Measurements from ENCODE around the gene GLT6D1. TPM values are rescaled to one million over a fixed set of nuclear protein-coding genes. Genes with fewer than 3 reads are reported as not detected.

The GLT6D1 gene
- total RNA-seq, 1 donor from 2014 or later: not detected

DNA sequence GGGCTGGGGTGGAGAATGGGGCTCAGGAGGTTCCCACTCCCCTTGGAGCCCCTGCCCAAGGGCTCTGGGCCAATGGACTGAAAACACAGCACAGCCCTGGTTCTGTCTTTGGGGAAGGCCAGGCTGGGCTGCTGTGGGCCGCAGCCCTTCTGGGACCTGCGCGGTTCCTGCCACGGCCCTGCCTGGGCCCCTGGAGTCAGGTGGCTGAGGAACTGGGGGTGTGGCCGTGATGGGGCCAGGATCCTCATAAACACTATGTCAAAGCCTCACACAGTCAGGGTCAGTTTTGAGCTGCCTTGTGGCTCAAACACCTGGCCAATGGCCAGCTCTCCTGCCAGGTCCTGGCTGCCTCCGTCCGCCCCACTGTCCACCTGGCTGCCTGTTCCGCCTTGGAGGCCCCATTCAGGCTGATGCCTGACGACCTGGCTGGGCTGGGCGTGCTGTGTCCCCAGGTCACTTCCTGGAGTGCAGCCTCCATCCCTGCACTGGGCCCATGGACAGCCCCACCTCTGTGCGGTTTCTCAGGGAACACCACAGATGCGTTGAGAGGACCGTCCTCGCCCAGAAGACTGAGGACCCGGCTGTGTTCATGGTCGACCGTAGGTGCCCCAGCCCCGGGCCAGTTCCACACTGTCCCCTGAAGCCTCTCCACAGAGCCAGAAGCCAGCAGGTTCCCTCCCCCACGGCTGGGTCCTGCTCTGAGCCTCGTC, 50.3 kb downstream of the GLT6D1 start:
- DNase-seq (ENCODE audit: extremely low read depth, low read depth, low spot score): no peak

DNA sequence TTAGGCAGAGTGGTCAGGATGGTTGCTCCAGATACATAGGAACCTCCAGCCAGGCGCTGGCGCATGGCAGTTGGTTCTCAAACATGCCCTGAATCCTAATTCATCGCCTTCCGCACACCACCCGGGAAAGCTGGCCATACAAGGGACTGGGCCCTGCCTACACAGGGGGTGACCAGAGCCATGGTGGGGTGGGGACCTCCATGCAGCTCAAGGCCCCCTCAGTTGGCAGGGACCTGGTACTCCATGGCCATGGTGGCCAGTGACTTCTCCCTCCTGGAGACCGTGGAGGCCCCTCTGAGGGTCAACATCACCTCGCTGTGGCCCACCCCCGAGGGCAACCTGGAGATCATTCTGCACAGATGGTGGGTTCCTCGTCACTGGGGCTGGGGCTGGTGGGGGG, 51.0 kb downstream of the GLT6D1 start:
- no peak for DNase-seq (ENCODE audit: extremely low read depth, low read depth, low spot score)

DNA sequence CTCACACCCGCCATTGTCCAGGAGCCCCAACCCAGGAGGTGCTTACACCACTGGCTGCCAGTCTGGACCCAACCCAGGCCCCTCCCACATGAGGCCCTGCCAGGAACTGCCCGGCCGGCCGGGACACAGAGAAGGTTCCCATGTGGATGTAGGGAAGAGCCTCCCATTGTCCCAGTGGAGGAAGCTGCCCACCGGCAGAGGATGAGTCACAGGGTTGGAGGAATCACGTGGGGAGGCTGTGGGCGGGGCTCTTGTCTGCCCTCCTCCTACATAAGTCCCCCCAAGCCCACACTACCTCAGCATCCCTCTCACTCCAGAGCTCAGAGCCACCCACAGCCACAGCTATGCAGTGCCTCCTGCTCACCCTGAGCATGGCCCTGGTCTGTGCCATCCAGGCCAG, 51.7 kb downstream of the GLT6D1 start:
- no peak for DNase-seq (ENCODE audit: extremely low read depth, low read depth, low spot score)

DNA sequence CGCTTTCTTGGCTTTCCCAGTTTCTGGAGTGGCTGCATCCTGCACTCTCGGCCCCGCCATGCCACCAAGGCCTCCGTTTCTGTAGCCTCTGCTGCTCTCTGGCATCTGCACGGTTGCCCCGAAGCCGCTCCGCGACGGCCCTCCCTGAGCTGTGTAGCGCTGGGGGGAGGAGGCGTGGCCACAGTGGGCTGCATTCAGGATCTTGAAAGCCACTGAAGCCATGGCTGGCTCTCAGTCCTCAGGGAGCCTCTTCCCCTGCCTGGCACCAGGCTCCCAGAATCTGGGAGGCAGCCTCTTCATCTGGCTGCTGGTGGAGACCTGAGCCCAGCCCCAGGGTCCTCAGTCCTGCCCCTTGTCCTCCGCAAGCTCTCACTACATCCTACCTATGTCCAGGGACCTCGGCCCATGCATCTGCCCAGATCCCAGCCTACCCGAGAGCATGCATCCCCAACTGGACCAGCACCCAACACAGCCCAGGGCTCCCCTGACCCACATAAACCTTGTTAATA, 52.7 kb downstream of the GLT6D1 start:
- DNase-seq (ENCODE audit: extremely low read depth, low read depth, low spot score): no peak

DNA sequence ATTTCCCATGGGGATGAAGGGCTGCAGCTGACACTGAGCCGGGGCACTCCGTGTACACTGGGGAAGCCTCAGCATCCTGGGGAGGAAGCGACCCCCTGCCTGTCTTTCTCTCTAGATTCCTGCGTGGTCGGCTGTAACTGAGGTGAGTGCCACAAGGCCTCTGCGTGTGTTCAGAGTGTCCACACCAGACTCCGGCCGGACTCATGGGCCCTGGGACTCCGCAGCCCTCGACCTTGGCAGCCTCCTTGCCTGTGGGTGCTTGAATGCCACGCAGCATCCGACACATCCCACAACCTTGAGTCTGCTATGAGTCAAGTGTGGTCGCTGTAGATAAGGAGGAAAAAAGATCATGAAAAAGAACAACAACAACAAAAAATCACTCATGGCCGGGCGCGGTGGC, 54.4 kb downstream of the GLT6D1 start:
- DNase-seq (ENCODE audit: extremely low read depth, low read depth, low spot score): no peak

DNA sequence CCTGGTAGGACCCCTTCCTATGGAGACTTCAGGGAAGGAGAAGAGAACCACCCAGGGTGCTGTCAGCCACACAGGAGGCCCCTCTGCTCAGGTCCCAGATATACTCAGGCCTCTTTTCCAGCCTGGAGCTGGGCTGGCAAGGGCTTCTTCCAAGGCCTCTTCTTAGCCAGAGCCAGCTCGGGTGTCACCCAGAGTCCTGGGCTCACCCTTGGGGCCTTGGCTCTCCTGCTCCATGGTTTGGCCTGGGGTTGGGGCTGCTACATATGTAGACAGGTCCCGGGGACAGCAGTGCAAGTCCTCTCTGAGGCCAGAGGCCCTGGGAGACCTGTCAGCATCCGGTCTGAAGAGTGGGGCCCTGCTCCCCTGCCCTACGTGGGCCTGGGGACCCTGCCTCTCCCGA, 55.0 kb downstream of the GLT6D1 start:
- no peak for DNase-seq (ENCODE audit: extremely low read depth, low read depth, low spot score)

DNA sequence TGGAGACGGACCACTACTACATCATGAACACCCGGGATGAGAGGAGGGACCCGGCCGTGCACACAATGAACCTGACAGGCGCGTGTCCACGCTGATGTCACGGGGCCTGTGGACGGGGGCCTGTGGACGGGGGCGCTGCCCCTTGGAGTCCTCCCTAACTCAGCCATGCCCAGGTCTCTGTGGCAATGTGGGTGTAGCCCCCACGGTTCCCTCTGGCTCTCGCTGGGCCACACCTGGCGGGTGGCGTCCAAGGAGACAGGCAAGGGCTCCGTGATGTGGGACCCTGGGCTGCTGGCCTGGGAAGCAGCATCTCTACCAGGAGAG, 55.7 kb downstream of the GLT6D1 start:
- DNase-seq (ENCODE audit: extremely low read depth, low read depth, low spot score): no peak

DNA sequence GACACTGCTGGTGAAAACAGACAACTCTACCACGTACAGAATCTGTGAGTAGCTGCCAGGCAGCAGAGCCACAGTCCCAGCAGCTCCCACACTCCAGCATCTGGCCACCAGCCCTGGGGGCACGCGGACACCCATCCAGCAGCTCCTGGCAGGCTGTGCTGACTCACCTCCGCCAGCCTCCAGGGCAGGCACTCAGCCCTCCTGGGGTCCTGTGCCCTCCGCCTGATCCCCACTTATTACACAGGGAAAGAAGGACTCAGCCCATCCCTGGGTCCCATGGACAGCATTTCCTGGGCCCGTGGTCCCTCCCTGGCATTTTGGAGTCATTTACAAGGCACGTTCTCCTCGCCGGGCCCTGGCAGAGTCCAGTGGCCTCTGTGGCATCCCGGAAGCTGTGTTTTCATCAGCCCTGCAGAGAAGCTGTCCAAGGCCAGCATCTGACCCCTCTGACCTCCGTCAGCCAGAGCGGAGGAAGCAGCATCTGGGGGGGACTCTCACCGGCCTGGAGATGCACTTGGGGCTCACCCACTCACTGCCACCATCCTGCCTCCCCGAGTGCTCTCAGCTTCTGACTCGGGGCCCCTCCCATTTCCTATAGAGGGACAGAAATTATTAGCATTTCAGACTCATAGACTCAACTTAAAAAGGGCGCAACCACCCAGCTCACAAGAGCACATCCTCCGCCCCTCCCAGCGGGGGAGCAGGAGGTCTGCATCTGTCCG, 56.2 kb downstream of the GLT6D1 start:
- no peak for DNase-seq (ENCODE audit: extremely low read depth, low read depth, low spot score)

DNA sequence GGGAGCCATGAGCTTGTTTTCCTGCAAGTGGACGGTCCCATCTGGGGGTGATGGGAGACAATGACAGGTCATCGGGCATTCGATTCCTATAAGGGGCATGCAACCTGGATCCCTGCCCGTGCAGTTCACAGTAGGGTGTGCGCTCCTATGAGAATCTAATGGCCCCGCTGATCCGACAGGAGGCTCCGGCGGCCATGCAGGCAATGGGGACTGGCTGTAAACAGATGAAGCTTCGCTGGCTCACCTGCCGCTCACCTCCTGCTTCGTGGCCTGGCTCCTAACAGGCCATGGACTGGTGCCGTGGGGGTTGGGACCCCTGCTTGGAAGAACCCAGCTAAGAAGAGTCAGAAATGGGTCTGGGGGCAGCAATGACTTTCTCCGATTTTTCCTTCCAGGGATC, 56.8 kb downstream of the GLT6D1 start:
- DNase-seq (ENCODE audit: extremely low read depth, low read depth, low spot score): no peak

DNA sequence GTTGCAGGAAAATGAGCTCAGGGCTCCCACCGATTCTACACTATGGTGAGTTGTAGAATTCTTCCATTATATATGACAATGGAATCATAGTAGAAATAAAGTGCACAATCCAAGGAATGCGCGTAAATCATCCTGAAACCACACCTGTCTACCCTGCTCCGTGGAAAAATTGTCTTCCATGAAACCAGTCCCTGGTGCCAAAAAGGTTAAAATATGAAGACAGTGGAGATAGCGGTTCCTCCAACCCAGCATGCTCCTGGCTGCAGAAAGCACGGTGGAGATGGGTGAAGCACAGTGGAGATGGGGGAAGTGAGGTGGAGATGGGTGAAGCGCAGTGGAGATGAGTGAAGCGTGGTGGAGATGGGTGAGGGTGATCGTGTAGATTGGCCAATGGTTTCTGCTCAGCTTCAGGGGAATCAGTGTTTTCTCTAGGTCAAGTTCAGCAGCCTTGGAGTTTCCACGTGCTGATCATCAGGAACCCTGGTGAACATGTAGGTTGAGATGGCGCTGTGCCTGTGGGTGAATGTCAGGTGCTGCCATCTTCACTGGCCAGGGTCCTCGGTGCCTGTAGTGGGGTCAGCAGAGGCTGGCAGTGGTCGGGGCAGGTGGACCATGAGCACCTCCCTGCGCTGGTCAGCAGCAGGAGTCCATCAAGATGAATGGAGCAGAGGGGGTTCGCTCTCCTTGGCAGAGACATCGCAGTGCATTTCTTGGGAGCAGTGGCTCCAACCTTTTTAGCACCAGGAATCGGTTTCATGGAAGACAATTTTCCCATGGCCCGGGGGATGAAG, 57.5 kb downstream of the GLT6D1 start:
- DNase-seq (ENCODE audit: extremely low read depth, low read depth, low spot score): no peak

DNA sequence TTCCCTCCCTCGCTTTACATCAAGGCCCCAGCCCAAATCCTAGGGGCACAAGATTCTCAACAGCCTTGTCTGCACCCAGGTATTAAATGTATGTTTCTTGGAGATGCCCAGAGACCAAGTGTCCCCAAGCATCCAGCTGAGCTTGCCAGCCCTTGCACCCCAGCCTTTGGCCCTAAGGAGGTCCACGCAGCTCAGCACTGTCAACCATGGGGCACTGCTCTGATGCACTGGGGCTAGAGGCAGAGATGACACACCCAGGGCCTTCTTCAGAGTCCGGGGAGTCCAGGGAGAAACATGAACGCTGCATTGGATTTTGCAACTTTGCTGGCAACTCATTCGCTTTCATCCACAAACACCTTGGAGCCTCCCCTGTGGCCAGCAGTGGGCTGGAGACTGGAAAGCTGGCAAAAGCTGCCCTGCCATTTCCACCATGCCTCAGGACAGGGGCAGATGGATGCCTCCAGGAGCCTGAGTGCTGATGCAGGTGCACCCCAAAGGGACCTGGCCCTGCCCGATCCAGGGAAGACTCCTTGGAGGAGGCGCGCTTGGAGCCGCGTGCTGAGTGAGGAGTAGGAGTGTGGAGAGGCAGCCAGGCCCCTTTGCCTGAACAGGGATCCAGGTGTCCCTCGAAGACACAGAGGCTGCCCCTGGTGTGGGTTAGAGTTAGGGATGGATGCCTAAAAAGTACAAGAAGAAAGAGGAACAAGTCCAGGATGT, 58.5 kb downstream of the GLT6D1 start:
- no peak for DNase-seq (ENCODE audit: extremely low read depth, low read depth, low spot score)

DNA sequence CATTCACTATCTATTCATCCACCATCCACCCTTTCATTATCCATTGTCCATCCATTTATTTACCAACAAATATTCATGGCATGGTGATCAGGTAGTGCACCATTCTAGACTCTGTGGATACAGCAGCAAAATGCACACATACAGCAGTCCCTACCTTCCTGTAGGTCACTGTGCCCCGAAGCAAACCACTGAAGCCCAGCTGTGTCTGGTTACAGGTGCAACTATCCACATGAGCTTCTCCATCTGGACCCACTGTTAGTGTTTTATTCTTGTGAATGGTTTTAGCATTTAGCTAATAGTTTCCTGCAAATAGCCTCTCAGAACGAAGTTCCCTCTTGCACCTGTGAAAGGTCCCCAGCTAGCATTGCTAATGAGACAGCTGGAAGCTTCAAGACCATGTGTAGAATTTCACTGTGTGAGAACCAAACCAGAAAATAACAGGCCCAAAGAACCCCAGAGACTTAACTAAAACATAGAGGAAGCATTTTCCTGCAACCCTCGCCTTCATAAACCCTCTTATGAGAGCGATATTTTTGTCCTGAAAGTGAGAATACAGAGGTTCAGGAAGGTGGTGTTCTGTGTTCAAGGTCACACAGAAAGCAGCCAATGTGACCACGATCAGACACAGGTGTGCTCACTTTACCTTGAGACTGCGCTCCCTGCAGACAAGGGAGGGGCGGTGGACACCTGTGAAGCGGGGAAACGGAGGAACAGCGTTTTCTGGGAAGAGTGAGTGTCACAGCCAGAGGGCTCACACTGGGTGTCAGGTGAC, 59.3 kb downstream of the GLT6D1 start:
- DNase-seq (ENCODE audit: extremely low read depth, low read depth, low spot score): no peak

DNA sequence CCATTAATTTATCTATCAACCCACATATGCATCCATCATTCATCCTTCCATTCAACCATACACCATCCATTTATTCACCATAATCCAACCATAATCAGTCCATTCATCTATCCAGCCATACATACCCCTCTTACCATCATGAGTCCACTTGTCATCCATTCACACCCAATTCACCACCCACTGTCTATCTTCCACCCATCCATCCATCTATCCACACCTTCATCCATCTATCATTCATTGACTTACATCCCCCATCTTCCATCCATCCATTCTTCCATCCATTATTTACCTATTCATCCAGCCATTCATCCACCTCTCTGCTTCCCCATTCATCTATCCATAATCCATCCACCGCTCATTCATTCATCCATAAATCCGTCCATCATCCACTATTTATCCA, 60.0 kb downstream of the GLT6D1 start:
- DNase-seq (ENCODE audit: extremely low read depth, low read depth, low spot score): no peak

DNA sequence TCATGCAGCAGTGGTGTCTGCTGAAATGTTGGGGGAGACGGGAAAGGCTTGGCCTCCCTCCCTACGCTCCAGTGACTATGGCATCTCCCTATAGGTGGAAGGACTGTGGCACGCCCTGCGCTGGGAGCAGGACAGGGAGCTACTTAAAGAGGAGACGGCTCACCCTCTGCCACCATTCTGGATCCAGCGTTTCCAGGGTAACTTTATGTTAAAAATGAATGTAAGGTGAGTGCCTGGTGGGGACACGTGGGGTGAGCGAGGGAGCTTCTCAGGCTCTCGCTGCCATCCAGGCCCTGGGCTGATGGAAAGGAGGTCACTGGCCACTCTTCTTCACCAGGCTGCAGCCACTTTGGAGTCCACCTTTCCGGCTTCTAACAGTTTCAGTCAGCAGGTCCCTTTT, 62.1 kb downstream of the GLT6D1 start:
- no peak for DNase-seq (ENCODE audit: extremely low read depth, low read depth, low spot score)

DNA sequence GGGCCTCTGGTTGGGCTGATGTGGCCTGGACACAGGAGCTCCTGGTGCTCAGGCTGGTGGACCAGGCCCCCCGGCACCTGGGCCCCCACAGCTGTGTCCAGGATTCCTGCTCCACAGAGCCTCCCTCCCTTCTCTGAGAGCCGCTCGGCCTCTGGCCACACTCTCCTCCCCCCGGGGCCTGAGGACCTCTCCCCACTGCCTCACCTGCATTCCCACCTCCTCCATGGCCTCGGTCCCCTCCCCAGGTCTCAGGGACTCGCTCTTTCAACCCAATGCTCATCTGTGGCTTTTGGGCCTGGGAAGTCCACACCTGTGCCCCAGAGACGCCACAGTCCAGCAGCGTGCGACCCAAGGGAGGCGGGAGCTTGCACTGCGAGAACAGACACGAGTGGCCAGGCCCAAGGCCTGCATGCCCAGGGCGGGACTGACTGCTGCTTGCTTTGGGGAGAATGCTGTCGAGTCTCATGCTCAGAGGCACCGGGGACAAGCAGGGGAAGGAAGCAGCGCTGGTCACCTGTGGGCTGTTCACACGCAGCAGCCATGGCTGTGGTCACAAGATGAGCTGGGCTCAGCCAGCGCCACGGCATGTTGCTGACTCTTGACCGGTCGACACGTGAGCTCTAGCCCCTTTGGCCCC, 63.2 kb downstream of the GLT6D1 start:
- no peak for DNase-seq (ENCODE audit: extremely low read depth, low read depth, low spot score)

DNA sequence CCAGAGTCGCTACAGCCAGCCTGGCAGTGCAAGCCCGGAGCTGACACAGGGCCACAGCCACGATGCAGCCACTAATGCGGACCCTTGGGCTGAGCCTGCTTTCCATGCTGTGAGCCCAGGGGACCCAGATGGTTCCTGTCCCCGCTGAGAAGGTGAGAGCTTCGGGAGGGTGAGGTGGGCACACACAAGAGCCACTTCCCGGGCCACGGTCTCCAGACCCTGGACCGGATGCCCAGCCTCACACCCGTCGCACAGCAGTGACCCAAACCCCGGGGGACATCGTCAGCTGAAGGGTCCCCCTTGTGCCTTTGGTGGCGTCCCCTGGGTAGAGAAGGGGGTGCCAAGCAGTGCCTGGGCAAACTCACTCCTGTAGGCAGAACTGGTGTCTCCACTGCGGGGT, 64.4 kb downstream of the GLT6D1 start:
- DNase-seq (ENCODE audit: extremely low read depth, low read depth, low spot score): no peak

DNA sequence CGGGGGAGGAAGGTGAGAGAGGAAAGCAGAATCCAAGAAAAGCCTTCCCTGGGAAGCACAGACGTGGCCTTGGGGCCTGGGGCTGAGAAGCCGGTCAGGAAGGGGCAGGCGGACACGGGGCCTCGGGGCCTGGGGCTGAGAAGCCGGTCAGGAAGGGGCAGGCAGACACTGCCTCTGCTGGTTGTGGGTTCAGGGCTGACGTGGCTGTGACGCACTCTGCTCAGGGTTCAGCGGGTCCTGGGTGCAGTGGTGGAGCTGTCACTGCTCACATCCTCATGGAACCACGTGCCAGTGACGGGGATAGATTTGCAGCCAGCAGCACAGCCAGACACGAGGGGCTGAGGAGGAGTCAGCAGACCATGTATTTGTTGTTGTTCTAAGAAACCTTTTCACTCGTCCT, 65.0 kb downstream of the GLT6D1 start:
- no peak for DNase-seq (ENCODE audit: extremely low read depth, low read depth, low spot score)

Data from glomerular endothelial cell (primary cell).